Lower lobe of right lung (tissue), 2 donors: ENCODE measurements around the gene EFCAB8. TPM values are rescaled to one million over a fixed set of nuclear protein-coding genes. Genes with fewer than 3 reads are reported as not detected.
"Not testable (repeated sequence)": the region's sequence is repeated elsewhere in the genome, so short reads cannot be mapped to it uniquely, and the experiment has no call there.

Source experiments
- ATAC-seq, 2 donors: fragments of 200-7000 bp; cut with Tn5 transposase; one replicate each; pipeline ENCODE4 v1.9.1; 2020 to 2022; ENCODE audit warnings: mild to moderate bottlenecking in 2 of 2, moderate library complexity in 2 of 2
- DNase-seq: peaks from one replicate; pipeline ENCODE4 v3.0.0-alpha.2; 2020
- H3K27ac ChIP-seq: fragments of 200-600 bp; one replicate; pipeline ENCODE4 v1.8.0; 2022
- H3K27me3 ChIP-seq: fragments of 200-600 bp; one replicate; pipeline ENCODE4 v1.8.0; 2022; ENCODE audit warnings: low read depth
- H3K36me3 ChIP-seq: fragments of 200-600 bp; one replicate; pipeline ENCODE4 v1.8.0; 2022; ENCODE audit warnings: mild to moderate bottlenecking
- H3K4me1 ChIP-seq: fragments of 200-600 bp; one replicate; pipeline ENCODE4 v1.8.0; 2022
- H3K4me3 ChIP-seq: fragments of 200-600 bp; one replicate; pipeline ENCODE4 v1.8.0; 2022; ENCODE audit warnings: mild to moderate bottlenecking
- H3K9me3 ChIP-seq: fragments of 200-600 bp; one replicate; pipeline ENCODE4 v1.8.0; 2022
- intact Hi-C: fragments of 100-400 bp; cut with DNase I; formaldehyde crosslinking; loops from one replicate; pipeline ENCODE4 v1.11.0; 2022
- total RNA-seq: library from RNA; stranded (reverse); fragmentation: NEBNext Ultra II Directional; extraction: Animal tissue kit (Norgen Biotek cat#: 25700); gene quantifications from one replicate; pipeline ENCODE4 v1.2.1, GENCODE V29; 2021
- TF ChIP-seq, protein P1 (sequence below): fragments of 200-600 bp; IDR thresholded peaks from one replicate; pipeline ENCODE4 v1.8.0; 2022; ENCODE audit warnings: antibody characterized with exemption, mild to moderate bottlenecking
- donor health status: DM: no; HTN: yes; CAD: no; lungs with severe emphysema.

EFCAB8 gene
- total RNA-seq, 1 donor from 2014 or later: 0.30 TPM

DNA sequence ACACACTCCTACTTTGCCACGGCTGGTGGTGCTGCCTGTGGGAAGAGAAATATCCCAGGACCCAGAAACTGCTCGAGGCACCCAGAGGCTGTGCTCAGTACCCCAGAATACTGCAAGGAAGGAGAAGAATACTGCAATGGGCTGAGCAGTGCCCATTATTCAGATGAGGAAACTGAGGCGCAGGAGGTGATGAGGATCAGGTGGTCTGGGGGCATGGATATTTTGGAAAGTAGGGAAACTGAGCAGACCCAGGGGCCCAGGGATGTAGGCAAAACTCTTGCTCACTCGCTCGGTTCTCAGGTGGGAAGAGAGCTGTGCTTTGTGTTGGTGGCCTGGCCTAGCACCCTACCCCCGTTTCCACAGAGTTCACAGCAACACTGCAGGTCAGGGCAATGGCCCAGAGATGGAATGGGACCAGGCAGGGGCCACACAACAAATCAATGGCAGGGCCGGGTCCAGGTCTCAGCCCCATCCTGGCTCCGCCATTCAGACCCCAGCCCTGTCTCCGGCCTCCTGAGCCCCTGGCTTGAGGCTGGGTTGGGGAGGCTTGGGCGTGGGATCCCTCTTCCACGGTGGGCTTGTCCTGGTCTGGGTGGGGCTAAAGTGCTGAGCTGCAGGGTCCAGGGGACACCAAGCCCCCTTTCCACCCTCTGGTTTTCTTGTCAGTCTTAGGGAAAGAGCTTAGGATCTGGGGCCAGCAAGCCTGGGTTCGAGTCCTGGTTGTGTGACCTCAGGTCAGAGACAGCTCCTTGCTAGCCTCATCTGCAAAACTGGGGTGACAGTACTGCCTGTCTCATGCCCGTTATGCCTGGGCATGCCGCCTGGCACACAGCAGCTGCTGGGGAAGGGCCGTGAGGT, 111.6 kb downstream of the EFCAB8 start:
- peak overlapping the region; percentile 24 for H3K27ac ChIP-seq

DNA sequence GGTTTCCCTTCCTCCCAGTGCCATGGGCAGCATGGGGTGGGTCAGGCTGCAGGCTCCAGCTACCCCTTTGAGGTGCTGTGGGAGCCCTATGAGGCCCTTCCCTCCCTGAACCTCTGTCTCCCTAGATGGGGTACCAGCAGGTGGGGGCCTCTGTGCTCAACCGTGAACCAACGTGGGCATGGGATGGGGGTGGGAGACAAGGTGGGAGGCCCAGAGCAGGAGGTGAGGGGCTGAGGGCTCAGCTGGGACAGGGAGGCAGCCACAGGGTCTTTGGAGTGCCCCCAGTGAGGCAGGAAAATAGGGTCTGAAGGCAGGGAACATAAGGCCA, 112.2 kb downstream of the EFCAB8 start:
- H3K4me3 ChIP-seq: no peak overlapping the region
- no peaks in the 10 kb centered on the region for H3K9me3 ChIP-seq
- H3K27me3 ChIP-seq: no peaks in the 10 kb centered on the region
- no peaks in the 10 kb centered on the region for H3K36me3 ChIP-seq
- intact Hi-C loops: no loop called here
- DNase-seq (no peak), ATAC-seq (no peak)
- peaks cover 8% of the 10 kb centered on the region for H3K4me1 ChIP-seq
- TF ChIP-seq, protein P1, sequence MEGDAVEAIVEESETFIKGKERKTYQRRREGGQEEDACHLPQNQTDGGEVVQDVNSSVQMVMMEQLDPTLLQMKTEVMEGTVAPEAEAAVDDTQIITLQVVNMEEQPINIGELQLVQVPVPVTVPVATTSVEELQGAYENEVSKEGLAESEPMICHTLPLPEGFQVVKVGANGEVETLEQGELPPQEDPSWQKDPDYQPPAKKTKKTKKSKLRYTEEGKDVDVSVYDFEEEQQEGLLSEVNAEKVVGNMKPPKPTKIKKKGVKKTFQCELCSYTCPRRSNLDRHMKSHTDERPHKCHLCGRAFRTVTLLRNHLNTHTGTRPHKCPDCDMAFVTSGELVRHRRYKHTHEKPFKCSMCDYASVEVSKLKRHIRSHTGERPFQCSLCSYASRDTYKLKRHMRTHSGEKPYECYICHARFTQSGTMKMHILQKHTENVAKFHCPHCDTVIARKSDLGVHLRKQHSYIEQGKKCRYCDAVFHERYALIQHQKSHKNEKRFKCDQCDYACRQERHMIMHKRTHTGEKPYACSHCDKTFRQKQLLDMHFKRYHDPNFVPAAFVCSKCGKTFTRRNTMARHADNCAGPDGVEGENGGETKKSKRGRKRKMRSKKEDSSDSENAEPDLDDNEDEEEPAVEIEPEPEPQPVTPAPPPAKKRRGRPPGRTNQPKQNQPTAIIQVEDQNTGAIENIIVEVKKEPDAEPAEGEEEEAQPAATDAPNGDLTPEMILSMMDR: no peak
- peak overlapping the region; percentile 24 for H3K27ac ChIP-seq

More for the DNA sequence above, 111.6 kb downstream of the EFCAB8 start:
- no peak overlapping the region for H3K4me3 ChIP-seq
- no peak for DNase-seq
- intact Hi-C loops: no loop called here
- peaks cover 8% of the 10 kb centered on the region for H3K4me1 ChIP-seq
- no peaks in the 10 kb centered on the region for H3K36me3 ChIP-seq
- TF ChIP-seq, protein P1: no peak
- ATAC-seq: no peak
- H3K27me3 ChIP-seq: no peaks in the 10 kb centered on the region
- no peaks in the 10 kb centered on the region for H3K9me3 ChIP-seq

DNA sequence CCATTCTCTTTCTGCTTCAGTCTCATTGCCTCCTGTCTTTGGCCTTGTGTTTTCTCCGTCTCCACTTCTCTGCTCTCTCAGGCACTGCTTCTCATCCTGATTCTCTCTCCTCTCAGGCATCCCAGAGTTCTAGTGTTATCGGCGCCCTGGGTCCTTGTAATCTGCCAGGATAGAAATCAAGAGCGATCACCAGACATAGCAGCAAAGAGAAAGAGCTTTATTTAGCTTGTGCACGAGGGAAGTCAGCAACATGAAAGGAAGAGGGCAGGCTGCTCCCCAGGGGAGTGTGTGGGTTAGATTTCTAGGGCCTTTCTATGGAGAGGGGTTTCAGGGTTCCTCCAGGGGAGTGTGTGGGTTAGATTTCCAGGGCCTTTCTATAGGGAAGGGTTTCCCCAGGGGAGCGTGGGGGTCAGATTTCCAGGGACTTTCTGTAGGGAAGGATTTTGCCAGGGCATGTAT, 113.0 kb downstream of the EFCAB8 start:
- Histone ChIP-seq H3K9me3 (no peaks in the 10 kb centered on the region), H3K27me3 (no peaks in the 10 kb centered on the region), H3K4me1 (peaks cover 8% of the 10 kb centered on the region), H3K4me3 (no peak overlapping the region), H3K27ac (peak overlapping the region; percentile 41), H3K36me3 (no peaks in the 10 kb centered on the region)
- no peak for DNase-seq
- TF ChIP-seq, protein P1: no peak
- intact Hi-C loops: no loop called here
- ATAC-seq: no peak

DNA sequence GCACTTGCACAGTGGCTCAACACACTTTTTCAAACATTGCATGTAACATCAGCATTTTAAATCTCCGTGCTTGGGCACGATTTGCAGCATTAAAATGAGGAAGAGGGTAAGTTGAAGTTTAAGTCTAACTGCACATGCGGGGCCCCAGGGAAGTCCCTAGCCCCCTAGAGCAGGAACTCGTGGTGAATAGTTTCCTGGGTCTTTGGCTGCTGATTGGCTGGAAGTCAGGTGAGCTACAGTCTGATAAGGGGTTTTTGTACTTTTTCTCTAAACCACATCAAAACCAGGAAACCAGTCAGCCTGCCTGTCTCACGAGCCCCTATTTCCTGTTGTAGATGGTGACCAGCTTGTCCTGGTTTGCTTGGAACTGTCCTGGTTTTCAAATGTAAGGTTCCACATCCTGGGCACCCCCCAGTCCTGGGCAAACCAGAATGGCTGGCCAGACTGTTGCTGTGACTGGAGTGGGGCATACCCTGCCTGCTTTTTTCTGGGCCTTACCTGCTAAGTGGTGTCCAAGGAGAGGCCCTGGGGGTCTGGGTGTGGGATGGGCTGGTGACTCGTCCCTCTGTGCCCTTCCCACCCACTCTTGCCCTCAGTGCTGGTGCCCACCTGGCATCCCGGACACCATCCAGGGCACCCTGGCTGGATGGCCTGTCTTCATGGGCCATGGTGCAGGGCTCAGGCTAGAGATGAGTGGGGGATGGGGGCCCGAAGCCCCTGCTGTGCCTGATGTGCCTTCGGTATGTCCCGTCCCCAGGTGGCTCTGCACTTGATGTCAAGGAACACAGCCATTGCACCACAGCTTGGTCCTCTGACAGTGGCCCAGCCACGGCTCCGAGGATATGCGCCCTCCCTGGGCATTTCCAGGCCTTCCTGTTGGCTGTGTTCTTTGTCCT, 113.7 kb downstream of the EFCAB8 start:
- Histone ChIP-seq H3K27ac (no peak overlapping the region), H3K9me3 (no peaks in the 10 kb centered on the region), H3K4me3 (no peak overlapping the region), H3K4me1 (peaks cover 8% of the 10 kb centered on the region), H3K27me3 (no peaks in the 10 kb centered on the region), H3K36me3 (no peaks in the 10 kb centered on the region)
- DNase-seq (no peak), ATAC-seq (peak; percentile 30 to 52)
- TF ChIP-seq, protein P1: no peak
- intact Hi-C loops: no loop called here

DNA sequence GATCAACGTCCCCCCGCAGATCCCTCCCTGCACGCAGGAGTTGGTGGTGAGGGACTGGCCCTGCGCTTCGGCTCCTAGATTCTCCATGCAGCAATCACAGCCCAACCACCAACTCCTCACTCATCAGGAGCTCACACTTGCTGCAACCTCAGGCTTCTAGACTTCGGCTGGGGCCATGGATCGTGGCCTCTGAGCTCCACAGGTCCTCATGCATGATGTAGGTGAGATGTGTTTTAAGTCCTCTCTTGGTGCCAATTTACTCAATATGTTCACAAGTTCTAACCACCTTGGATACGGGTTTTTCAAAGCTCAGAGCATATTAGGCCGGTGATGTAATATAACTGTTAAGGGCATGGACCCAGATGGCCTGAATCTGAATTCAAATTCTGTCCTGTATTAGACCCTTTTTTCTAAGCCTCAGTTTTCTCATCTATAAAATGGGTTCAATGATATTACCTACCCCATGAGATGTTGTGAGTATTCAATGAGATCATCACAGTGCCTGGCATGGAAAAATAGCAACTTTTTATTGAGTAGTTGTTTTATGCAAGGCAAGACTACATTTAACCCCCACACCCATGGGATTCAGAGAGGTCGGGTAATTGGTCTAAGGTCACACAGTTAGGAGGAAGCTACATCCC, 114.5 kb downstream of the EFCAB8 start:
- H3K27me3 ChIP-seq: no peaks in the 10 kb centered on the region
- H3K4me1 ChIP-seq: peaks cover 8% of the 10 kb centered on the region
- H3K36me3 ChIP-seq: no peaks in the 10 kb centered on the region
- no peak for DNase-seq
- ATAC-seq: no peak
- no peaks in the 10 kb centered on the region for H3K9me3 ChIP-seq
- no peak overlapping the region for H3K4me3 ChIP-seq
- intact Hi-C loops: no loop called here
- no peak overlapping the region for H3K27ac ChIP-seq
- TF ChIP-seq, protein P1: no peak

DNA sequence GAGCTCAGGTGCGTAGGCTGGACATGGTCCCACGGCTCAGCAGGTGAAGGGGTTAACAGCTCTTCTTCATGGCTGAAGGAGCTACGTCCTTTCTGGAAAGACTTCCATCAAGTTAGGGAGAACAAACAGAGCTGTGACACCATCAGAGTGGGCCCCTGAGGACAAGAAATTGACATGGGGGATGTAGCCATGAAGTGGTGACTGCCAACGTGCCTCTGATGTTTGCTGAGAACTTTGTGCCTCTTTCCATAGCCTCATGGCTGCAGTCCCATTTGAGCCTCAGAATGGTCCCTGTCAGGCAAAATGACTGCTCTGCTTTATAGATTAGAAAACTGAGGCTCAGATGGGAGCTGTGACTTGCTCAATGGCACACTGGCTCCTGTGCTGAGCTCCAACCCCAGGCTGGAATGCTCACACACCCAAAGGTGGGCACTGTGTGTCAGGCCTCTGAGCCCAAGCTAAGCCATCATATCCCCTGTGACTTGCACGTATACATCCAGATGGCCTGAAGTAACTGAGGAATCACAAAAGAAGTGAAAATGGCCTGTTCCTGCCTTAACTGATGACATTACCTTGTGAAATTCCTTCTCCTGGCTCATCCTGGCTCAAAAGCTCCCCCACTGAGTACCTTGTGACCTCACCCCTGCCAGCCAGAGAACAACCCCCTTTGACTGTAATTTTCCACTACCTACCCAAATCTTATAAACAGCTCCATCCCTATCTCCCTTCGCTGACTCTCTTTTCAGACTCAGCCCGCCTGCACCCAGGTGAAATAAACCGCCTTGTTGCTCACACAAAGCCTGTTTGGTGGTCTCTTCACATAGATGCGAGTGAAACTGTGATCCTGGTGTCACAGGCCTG, 115.7 kb downstream of the EFCAB8 start:
- H3K27me3 ChIP-seq, DNase-seq, H3K36me3 ChIP-seq, H3K27ac ChIP-seq, intact Hi-C loops, H3K4me1 ChIP-seq, ATAC-seq, H3K9me3 ChIP-seq, H3K4me3 ChIP-seq: not testable (repeated sequence)

DNA sequence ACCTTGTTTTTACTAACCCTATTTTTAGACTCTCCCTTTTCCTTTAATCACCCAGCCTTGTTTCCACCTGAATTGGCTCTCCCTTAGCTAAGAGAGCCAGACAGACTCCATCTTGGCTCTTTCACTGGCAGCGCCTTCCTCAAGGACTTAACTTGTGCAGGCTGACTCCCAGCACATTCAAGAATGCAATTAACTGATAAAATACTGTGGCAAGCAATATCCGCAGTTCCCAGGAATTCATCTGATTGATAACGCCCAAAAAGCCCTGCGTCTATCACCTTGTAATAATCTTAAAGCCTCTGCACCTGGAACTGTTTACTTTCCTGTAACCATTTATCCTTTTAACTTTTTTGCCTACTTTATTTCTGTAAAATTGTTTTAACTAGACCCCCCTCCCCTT, 116.4 kb downstream of the EFCAB8 start:
- H3K27me3 ChIP-seq, intact Hi-C loops, H3K9me3 ChIP-seq, H3K36me3 ChIP-seq, ATAC-seq, H3K4me3 ChIP-seq, H3K27ac ChIP-seq, DNase-seq, H3K4me1 ChIP-seq: not testable (repeated sequence)
